Hepatocyte (in vitro differentiated cells): Measurements from ENCODE around the gene RLF. TPM values are rescaled to one million over a fixed set of nuclear protein-coding genes. Genes with fewer than 3 reads are reported as not detected.
"Not testable (repeated sequence)": the region's sequence is repeated elsewhere in the genome, so short reads cannot be mapped to it uniquely, and the experiment has no call there.

Experiments used
- DNase-seq: peaks from one replicate; pipeline ENCODE4 v3.0.0-alpha.2; 2016; ENCODE audit warnings: low spot score
- H2AFZ ChIP-seq: fragments of 200-600 bp; sonication (generic); 2 replicates; pipeline ENCODE4 v1.6.0; 2016; ENCODE audit warnings: antibody characterized with exemption, mild to moderate bottlenecking
- H3K27ac ChIP-seq: fragments of 200-600 bp; sonication (generic); 2 replicates; pipeline ENCODE4 v1.5.1; 2016; ENCODE audit warnings: mild to moderate bottlenecking
- H3K27me3 ChIP-seq: fragments of 200-600 bp; sonication (generic); 2 replicates; pipeline ENCODE4 v1.6.1; 2016
- H3K36me3 ChIP-seq: fragments of 200-600 bp; sonication (generic); replicated peaks from 2 replicates; pipeline ENCODE4 v1.5.1; 2016; ENCODE audit warnings: low read depth; ENCODE audit not compliant: insufficient read depth
- H3K4me1 ChIP-seq: fragments of 200-600 bp; sonication (generic); 2 replicates; pipeline ENCODE4 v1.5.1; 2016; ENCODE audit warnings: mild to moderate bottlenecking, moderate library complexity; ENCODE audit not compliant: insufficient read depth
- H3K4me2 ChIP-seq: fragments of 200-600 bp; sonication (generic); 2 replicates; pipeline ENCODE4 v1.6.0; 2016
- H3K4me3 ChIP-seq: fragments of 200-600 bp; sonication (generic); 2 replicates; pipeline ENCODE4 v1.5.1; 2016; ENCODE audit warnings: mild to moderate bottlenecking
- H3K79me2 ChIP-seq: fragments of 200-600 bp; sonication (generic); 2 replicates; pipeline ENCODE4 v1.6.0; 2017; ENCODE audit warnings: mild to moderate bottlenecking
- H3K9me2 ChIP-seq: fragments of 200-600 bp; sonication (generic); replicated peaks from 2 replicates; pipeline ENCODE4 v1.6.0; 2017; ENCODE audit warnings: mild to moderate bottlenecking; ENCODE audit not compliant: insufficient read depth
- H3K9me3 ChIP-seq: fragments of 200-600 bp; sonication (generic); 2 replicates; pipeline ENCODE4 v1.5.1; 2016; ENCODE audit warnings: low read depth, mild to moderate bottlenecking
- H4K20me1 ChIP-seq: fragments of 200-600 bp; sonication (generic); 2 replicates; pipeline ENCODE4 v1.6.0; 2016; ENCODE audit warnings: mild to moderate bottlenecking; ENCODE audit not compliant: insufficient read depth, poor library complexity, severe bottlenecking
- CTCF ChIP-seq: fragments of 200-600 bp; sonication (generic); IDR thresholded peaks from 2 replicates; pipeline ENCODE4 v1.5.1; 2016; ENCODE audit warnings: antibody characterized with exemption, mild to moderate bottlenecking; ENCODE audit not compliant: poor library complexity
- EZH2 ChIP-seq: fragments of 200-600 bp; sonication (generic); IDR thresholded peaks from 2 replicates; pipeline ENCODE4 v1.6.1; 2016; ENCODE audit warnings: antibody characterized with exemption, mild to moderate bottlenecking, borderline replicate concordance
- EZH2phosphoT487 ChIP-seq: fragments of 200-600 bp; sonication (generic); IDR thresholded peaks from one replicate; pipeline ENCODE4 v1.6.1; 2018; ENCODE audit warnings: antibody characterized with exemption, mild to moderate bottlenecking, low read depth, moderate library complexity; ENCODE audit not compliant: unreplicated experiment, severe bottlenecking
- WGBS: methylation state at CpG from one replicate; pipeline ENCODE4 v1.1.6; 2016; ENCODE audit warnings: low lambda C conversion rate; ENCODE audit errors: missing lambda C conversion rate; 5-methylcytosine and 5-hydroxymethylcytosine counted together
- polyA plus RNA-seq: library from polyadenylated mRNA; unstranded; fragments of >200 nt; fragmentation: Nextera tagmentation; extraction: Ambion mirVana; gene quantifications from 2 replicates; pipeline ENCODE4 v1.2.1, GENCODE V29; 2016
- total RNA-seq: library from RNA; depleted of rRNA; stranded (reverse); fragments of >200 nt; gene quantifications from 2 replicates; pipeline ENCODE4 v1.2.3, GENCODE V29; 2014

RLF gene
- total and polyA plus RNA-seq, 2 experiments from 2014 or later = 3.9 to 18.8 TPM

DNA sequence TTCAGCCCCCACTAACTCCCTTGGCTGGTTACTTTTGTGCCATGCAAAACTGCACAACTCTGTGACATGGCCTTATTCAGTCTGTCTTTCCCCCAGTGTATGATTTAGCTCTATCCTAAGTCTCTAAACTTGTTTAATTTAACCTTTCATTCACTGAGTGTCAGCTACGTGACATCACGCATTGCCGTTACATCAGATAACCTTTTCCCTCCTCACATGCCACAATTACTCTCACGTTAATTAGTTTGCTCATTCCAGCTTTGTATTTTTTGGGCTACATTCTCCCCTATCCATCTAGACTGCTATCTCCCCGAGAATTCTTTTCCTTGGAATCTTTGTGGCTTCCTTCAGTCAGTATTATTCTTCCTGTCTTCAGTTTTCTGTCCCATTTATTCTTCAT, 57.1 kb downstream of the RLF start:
- Histone ChIP-seq H4K20me1 (no peaks in the 10 kb centered on the region), H3K4me2 (no peak overlapping the region), H3K79me2 (peaks cover 12% of the 10 kb centered on the region), H3K4me1 (no peaks in the 10 kb centered on the region), H2AFZ (no peak overlapping the region), H3K9me3 (no peaks in the 10 kb centered on the region), H3K27ac (no peak overlapping the region), H3K4me3 (no peak overlapping the region), H3K9me2 (no peaks in the 10 kb centered on the region), H3K36me3 (no peaks in the 10 kb centered on the region), H3K27me3 (no peaks in the 10 kb centered on the region)
- 95% methylated on average over 5 of the region's 5 CpGs for WGBS
- no peak for TF ChIP-seq CTCF
- no peak for TF ChIP-seq EZH2phosphoT487
- no peak for TF ChIP-seq EZH2
- DNase-seq = no peak

GRCh38 chr1:40221471-40221905, 60.3 kb downstream of the RLF start:
- not testable (repeated sequence) for H3K27me3 ChIP-seq, DNase-seq, H4K20me1 ChIP-seq, H3K36me3 ChIP-seq, H3K9me3 ChIP-seq, H3K4me3 ChIP-seq, H2AFZ ChIP-seq, H3K4me1 ChIP-seq, H3K4me2 ChIP-seq, H3K9me2 ChIP-seq, H3K27ac ChIP-seq
- H3K79me2 ChIP-seq = peaks cover 14% of the 10 kb centered on the region
- WGBS = 96% methylated on average over 18 of the region's 18 CpGs

DNA sequence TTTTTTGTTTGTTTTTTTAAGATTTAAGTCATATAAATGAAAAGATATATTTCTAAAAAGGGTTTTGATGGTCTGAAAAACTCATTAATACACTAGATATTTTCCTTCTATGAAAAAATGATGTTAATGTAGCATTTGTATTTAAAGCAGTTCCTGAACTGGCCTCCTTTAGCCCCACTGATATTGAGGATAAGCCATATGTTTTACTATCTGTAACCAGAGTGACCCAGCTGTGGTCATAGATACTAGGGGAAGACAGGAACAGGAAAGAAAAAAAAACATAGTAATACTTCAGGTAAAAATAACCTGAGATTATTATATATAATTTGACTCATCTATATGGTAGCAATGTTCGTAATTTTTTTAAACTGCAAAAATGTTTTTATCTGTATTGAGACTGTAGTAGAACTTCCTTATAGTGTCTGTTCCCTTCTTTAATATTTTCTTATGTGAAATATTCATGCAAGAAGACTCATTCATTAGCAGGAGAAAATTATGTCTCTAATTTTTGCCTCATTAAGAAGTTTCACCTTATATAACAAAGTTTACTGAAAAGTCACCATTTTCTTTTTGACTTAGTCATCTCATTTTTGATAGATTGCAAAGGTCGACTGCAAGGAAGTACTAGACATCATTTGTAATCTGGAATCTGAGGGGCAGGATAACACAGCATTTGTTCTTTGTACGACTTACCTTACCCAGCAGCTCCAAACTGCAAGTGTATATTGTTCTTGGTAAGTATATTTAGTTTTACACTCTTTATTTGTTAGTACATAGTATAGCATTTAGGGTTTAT, 61.0 kb downstream of the RLF start:
- H4K20me1 ChIP-seq = no peaks in the 10 kb centered on the region

More for the DNA sequence above, 61.0 kb downstream of the RLF start:
- no peak overlapping the region for H2AFZ ChIP-seq
- TF ChIP-seq EZH2 (no peak), EZH2phosphoT487 (no peak), CTCF (no peak)
- H3K9me2 ChIP-seq = no peaks in the 10 kb centered on the region
- no peaks in the 10 kb centered on the region for H3K27me3 ChIP-seq
- no peaks in the 10 kb centered on the region for H3K4me1 ChIP-seq
- 90% methylated on average over 3 of the region's 3 CpGs for WGBS
- H3K27ac ChIP-seq = no peak overlapping the region
- no peak overlapping the region for H3K4me2 ChIP-seq
- H3K4me3 ChIP-seq = no peak overlapping the region
- H3K9me3 ChIP-seq = no peaks in the 10 kb centered on the region
- no peaks in the 10 kb centered on the region for H3K36me3 ChIP-seq
- H3K79me2 ChIP-seq = peaks cover 10% of the 10 kb centered on the region
- no peak for DNase-seq
